Stimulated activated naive CD4-positive, alpha-beta T cell (primary cell): Measurements from ENCODE around the gene HMCN1.

Experiments used
- DNase-seq, 6 experiments: peaks; one replicate each; lab custom pipeline; 2025; lab: John Stamatoyannopoulos, UW

Gene HMCN1

DNA sequence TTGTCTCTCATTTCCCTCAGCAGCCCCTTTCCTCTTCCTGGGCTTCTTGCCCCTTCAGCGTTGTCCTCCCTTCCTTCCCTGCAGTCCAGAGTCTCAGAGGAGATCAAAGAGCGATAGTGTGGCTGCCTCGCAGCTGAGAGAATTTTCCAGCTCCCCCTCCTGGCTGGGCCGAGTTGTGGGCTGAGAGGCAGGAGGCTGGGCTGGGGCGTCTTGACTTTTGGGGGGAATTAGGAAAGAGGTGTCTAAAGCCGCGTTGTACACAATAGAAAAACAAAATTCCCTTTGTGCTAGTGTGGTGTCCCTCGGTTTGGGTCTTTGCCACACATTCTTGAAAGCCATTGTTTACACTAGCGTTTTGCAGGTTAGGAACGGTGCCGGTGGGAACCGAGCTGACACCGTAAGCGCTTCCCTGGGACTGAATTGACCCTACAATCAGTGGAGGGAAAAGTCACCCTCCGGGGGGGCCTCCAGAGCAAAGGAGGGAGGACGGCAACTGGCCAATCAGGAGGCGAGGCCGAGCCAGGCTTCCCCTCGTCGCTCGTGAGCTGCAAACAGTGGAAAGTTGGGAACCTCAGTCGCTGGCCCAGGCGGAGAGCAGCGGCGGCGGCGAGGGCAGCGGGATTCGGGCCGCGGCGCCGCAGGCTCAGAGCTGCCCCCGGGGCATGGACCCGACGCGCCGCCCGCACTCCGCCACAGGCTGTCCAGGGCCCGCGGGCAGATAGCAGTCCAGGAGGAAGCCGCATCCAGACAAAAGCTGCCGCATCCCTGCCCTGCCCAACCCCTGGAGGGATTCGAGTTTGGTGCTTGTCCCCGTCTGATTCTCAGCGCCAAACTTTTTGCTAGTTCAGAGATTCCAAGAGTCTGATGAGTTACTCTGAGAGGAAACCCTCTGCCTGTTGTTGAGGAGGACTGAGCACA is at the start of gene HMCN1:
HMCN1 (plus strand) TSS at position 574 of the 918 bp plus-strand sequence. CDS start 389 bp downstream, outside the sequence.
- DNase-seq: peak in 1 of 6 experiments; percentile 1

DNA sequence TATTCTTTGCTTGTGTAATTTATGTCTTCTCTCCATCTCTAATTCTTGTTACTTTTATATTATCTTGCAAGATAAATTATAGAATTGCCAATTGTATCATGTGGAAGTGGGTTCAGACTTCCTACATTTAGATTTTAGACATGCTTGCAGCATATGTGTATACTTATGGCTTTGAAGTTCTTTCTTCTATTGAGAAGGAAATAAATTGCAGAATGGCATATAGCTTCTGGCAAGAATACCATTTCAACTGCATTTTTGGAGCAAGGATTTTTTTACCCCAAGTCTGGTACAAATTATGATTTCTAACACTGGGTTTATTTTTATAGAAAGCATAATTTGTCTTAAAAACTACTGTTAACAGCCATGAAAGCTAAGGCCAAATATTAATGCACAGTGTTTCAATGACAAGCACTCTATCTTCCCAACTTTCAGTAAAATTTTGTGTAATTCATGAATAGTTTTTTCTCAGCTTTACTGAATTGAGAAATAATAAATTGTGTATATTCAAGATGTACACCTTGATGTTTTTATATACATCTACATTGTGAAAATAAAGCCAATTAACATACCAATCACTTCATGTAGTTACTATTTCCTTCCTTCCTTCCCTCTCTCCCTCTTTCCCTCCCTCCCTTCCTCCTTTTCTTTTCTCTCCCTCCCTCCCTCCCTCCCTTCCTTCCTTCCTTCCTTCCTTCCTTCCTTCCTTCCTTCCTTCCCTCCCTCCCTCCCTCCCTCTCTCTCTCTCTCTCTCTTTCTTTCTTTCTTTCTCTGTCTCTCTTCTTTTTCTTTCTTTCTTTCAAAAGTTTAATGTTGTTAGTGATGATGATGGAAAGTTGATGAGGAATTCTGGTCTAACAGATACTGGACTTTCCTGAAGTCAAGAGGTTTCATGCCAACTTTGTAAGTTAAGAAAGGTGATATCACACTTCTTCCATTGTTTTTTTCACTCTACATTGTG is 47.1 kb upstream of the HMCN1 start:
- no peak for DNase-seq

DNA sequence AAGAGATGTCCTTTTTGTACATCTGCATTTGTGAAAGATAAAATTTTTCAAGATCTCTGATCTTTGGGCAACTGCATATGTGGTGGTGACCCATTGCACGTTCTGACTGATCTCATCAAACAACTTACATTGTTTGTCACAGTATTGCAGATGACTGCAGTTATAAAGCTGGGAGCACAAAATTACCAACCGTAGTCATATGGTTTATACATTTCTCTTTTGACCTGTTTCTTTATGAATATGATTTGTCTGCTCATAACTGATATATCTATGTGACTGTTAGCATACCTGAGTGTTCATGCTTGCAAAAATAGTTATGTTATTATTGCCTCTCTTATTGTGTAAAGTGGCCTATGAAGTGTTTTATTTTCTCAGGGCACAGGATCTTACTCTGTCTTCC is 43.7 kb upstream of the HMCN1 start:
- no peak for DNase-seq

DNA sequence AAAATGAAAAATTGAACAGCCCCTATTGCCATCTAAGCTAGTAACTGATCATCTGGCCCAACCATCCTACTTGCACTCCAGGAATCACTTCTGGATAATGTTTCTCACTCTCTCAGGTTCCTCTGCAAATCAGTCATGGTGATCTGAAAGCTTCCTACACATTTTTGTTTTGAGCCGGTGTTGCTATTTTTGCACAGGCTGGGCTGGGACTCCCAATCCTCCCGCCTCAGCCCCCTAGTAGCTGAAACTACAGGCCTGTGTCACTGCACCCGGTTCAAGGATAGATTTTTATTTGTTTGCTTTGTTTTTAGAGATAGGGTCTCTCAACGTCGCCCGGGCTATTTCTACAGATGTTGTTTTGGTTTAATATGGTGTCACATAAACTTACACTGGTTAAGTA is 40.5 kb upstream of the HMCN1 start:
- no peak for DNase-seq

DNA sequence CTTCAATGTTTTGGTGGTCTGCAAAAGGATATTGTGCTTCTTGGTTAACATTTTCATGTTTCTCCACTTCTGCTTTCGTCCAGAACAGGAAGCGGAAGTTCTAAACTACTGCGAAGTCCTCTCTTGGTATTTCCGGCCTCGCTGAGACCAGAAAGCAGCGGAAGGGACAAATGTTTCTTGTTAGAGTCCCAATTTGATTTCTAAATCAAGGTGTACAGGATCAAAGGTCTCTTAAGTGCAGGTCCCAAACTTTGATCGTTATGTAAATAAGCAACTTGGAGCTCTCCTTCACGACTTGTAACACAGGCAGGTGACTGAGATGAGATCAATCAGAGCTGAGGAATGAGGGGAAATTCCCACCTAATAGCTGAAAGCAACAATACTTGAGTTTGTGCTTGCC is 40.1 kb upstream of the HMCN1 start:
- peak in 3 of 6 experiments; percentile 1 to 16 (median 10) for DNase-seq

DNA sequence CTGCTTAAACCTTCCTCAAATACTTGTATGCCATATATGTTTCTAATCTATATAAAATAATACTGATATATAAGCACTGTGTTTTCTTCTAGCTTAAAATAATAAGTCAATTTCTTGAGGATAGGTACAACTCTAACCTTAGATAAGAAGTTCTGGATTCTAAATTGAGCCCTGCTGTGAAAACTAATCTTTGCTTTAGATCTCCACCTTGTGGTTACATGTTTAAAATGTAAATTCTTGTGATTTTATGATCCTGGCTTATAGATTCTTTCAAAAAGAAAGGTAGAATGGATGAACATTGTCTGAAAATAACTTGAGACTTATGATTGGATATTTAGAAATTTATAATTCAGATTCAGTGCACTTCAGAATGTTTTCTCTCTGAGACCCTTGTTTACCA is 38.9 kb upstream of the HMCN1 start:
- DNase-seq: peak in 3 of 6 experiments; percentile 0 to 20 (median 7)

DNA sequence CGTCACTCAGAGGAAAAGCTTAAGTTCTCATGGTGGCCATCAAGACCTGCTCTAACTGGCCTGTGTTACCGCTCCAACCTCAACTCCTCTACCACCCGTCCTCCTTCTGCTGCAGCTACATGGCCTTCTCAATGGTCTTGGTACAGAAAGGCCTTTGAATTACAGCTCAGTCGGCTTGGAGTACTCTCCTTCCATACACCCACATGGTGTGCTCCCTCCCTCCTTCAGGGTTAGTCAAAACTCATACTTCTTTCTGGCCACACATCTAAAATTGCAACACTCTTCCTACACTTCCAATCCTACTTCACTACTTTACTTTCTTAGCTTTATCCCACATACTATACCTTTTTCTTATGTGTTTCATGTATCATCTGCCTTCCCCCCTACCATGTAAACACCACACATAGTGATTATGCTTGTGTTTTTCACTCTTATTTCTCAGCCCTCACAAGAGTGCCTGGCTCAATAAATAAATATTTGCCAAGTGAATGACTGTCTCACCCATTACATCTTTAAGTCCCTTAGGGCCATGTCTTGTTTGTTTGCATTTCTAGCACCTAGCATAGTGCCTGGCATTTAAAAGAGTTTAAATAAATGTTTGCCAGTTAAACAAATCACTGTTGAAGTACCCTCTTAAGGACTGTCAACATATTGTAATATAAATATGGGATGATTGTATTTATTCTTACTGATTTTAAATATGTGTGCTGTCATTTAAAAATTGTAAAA is 37.6 kb upstream of the HMCN1 start:
- DNase-seq: no peak

DNA sequence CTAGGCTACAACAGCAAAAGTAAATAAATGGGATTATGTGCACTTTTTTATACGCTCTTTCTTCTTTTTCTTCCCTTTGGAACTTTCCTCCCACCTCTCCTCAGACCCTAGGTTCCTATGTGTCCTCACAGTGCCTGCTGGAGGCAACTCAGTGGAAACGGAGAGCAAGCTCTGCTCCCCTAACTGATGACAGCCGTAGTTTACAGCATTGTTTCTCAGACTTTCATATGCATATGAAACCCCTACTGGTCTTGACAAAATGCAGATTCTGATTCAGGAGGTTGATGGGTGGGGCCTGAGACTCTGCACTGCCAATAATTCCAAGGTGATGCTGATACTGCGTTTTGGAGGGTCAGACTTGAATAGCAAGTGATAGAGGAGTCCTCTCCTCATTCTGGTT is 34.3 kb upstream of the HMCN1 start:
- no peak for DNase-seq

DNA sequence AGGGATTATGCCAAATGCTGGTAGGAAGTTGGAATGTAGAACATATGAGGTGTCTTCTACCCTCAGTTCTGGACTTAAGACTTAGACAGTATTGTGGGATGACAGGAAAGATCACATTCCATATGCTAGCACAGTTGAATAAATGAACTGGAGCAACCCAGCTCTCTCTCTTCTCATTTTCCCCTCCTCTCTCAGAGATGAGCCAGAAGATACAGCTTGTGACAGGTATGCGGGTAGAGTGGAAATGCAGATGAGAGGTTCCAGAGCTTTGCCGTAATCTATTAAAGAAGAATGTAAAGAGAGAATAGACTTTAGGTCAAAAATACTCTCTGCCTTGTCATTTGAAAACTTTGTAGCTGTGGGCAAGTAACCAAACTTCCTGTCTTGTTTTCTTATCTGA is 32.5 kb upstream of the HMCN1 start:
- DNase-seq: no peak

DNA sequence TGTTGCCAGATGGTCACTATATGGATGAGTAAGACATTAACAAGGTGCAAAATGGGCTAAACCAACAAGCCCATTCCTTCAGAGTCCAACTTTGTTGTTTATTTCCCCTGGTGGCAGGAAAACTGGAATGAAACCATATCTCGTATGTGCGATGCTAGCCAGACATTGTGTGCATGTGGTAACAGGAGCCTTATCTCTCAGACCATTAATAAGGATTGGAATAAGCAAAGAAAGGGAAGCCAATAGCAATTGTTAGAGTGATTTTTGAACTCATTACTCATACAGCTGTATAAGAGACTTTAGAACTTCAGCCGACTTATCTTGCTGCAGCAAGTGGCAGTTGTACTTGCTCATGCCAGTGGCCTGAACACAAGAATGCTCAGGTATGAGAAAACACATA is 30.0 kb upstream of the HMCN1 start:
- DNase-seq: no peak

DNA sequence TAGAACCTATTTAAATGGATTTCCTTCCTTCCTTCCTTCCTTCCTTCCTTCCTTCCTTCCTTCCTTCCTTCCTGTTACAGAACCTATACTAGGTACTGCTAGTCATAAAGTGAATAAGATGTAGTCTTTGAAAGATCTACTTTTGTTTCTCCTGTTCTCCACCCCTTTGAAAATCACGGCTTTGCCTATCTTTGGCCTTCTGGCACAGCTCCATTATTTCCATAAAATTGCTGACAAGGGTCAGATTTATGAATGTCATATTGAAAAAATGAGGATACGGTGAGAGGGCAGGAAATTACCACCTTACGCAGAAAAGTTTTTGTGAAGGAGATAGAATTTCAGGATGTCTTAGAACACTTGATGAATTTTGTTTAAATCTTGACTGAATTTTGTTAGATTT is 18.1 kb upstream of the HMCN1 start:
- no peak for DNase-seq

DNA sequence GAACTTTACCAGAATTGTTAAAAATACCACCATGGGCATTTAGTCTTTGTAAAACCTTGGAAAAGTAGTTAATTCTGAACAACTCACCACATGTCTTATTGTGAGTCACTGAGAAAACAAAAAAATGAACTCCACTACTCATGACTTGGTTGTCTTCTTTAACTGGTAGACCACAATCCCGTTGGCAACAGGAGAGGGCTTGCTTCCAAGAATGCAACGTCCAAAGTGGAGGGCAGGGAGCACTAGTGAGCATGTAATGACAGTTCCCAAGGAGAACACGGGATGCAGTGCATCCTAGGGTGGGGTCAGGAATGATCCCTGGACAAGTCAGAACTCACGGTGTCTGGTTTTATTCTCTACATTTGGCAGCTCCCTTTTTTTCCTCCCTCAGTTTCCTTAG is 15.2 kb upstream of the HMCN1 start:
- DNase-seq: no peak

DNA sequence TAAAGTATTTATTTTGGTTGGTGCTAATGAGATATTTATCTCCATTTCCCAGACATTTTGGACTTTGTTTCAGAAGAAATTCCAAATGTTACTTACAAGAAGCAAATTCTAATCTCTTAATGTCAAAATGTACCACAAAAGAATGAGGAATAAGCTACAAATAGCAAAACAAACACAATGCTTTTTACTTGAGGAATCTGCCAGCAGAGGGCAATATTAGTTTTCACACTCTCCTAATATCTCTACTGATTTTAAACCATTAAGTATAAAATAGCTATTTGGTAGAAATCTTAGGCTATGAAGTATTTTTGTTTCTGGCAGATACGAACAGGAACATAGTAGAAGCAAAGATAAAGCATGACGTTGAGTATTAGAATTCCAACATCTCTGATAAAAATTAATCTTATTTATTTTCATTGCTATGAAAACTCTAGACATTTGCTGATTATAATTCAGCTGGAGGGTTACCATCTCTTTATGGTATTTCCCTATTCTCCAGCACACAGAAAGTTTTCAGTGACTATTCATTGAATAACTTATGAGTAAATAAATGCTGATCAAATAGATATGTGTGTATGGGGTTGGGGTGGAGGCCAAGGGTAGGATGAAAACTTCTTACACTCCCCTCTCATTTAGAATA is 13.4 kb upstream of the HMCN1 start:
- DNase-seq: no peak

DNA sequence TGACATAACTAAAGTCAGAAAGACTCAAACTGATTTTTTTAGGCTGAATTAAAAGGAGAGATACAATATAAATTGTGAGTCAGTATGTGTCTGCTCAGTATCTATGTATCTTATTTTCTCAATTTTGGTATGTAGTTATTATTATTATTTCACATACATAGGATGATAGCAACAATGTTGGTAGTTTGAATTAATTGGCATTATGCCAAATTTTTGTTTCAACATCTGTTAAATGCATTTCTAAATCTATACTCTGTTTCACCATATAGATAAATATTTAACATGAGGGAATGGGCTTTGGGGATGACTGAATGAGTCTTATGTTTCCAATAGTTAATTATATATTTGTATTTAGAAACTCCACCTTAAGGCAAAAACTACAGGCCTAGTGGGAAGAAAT is 12.6 kb upstream of the HMCN1 start:
- DNase-seq: no peak

DNA sequence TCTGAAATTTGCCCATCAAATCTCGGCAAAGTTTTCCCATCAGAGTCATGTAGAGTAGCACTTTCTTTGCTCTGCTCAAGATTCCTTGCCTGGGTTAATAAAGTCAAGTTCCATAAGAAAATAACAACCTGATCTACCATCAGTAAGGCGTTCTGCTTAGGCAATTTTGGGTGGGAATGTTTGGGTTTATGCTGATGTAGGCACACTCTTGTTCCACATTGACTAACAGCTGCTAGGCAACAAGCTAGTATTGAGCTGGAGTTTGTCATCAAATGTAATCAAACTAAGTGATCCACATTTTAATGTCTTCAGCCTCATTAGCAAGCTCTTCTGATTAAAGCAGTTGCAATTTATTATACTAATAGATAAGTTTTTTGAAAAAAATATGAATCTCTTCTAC is 12.1 kb upstream of the HMCN1 start:
- DNase-seq: no peak

DNA sequence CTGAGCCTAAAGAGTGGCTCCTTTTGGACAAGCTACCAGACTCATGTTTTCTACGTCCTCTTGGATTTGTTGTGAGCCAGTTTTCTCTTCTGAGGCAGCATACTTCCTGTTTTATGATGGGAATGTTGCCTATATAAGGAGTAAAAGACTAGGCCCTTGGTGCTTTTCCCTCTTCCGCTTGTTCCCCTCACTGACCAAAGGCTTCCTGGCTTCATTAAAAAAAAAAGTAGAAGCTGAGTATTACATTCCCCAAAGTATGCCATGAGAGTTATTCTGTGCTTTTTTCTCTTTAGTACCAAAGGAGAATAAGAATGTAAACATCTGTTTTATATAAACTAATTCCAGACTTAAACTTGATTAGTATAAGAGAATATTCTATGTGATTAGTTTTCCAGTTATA is 6.5 kb upstream of the HMCN1 start:
- no peak for DNase-seq

DNA sequence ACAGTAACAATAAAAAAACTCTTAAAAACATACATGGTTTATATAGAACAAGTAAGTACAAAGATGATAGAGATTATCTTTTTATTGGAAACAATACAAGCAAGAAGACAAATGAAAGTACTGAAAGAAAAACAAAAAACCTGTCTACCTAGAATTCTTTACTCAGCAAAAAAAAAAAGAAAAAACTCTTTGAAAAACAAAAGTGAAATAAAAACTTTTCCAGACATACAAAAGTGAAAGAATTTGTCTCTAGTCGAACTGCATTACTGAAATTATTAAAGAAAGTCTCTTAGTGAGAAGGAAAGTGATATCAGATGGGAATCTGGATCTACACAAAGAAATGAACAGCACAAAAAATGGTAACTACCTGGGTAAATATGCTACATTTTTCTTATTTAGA is 2.7 kb upstream of the HMCN1 start:
- no peak for DNase-seq

DNA sequence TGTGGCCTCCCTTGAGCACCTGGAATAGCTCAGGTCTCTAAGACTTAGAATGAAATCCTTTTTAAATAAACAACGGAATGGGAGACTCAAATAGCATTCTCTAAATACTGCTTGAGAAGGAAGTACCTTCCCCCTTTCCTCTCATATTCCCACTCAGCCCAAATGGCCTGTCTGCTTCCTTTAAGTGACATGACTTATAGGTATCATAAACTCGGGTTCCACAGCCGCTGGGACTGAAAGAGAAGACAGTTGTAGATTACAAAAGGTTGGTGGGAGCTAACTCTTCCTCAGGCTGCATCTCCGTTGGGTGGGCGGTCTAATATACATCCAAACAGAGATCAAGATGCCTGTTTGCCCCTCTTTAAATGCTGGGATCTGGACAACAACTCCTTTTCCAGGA is 1.2 kb upstream of the HMCN1 start:
- DNase-seq: no peak

DNA sequence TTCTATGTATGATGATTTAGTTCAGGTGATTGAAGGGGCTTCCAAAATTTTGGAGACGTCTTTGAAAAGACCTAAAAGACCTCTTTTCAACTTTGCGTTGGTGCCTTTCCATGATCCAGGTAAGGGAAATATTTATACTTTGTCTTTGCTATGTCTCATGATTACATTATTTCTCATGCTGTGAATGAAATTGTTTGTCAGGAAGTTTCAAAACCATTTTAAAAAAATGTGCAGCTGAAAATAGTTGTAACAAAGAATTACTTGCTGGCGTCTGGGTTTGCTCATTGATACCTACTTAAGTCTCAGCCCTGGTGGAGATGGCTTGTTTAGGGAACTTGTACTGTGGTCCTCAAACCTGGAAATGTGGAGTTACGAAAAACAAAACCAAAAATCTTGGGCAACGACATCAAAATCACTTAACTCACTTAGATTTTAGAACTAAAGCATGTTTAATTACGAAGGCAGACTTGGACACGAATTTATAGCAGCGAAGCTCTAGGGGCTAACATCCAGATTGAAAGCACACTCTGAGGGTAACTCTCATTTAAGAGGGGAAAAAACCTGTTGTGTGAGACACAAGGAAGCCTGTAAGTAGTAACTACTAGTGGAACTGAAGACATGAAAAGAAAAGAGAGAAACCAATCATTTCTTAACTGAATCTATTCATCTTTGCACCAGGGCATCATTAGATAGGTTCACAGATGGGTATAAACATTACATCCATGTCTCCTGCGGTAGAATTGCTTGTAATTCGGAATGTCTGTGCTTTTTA is 924 bp downstream of the HMCN1 start:
- DNase-seq: no peak

DNA sequence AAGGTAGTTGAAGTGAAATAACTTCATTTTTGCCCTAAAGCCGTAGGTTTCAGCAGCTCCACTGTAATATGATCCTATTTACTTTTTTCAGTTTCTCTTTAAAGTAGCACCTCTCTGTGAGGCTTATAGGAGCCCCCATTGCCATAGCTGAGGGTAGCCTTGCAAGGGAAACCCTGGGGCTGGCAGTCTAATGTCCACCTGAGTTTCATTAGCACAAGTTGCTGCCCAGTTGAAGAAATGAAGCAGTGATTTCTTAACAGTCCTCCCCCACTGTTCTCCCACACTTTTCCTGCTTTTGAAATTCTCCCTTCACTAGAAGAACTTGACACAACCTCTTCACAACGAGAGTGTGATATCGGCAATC is 1.5 kb downstream of the HMCN1 start:
- no peak for DNase-seq

DNA sequence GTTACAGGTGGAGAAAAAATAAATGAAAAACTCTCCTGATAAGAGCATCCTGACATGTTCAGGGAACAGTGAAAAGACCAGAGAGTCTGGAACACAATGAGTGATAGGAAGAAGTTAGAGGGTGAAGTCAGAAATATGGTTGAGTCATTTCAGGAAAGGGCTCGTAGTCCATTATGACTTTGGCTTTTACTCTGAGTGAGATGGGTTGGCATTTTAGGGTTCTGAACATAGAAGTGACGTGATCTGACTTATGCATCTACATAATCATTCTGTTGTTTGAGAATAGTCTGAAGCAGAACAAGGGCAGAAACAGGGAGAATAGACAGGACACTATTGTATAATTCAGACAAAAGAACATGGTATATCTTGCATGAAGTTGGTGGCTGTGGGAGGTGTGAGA is 5.8 kb downstream of the HMCN1 start:
- DNase-seq: no peak
